SK-N-SH (cell line): ENCODE results near the gene TFPI2. TPM values are rescaled to one million over a fixed set of nuclear protein-coding genes. Genes with fewer than 3 reads are reported as not detected.

Source experiments
- CTCF ChIA-PET: fragments of 300-600, 350-600 bp; formaldehyde crosslinking; extraction: SDS; loops from one replicate; lab custom pipeline; 2021; lab: Yijun Ruan, JAX
- POLR2A ChIA-PET: fragments of 350-600 bp; sonication (Branson Sonifier 250); formaldehyde crosslinking; extraction: SDS; loops from one replicate; lab custom pipeline; 2020; ENCODE audit warnings: antibody characterized with exemption, inconsistent platforms; lab: Yijun Ruan, JAX
- DNase-seq: peaks from one replicate; pipeline ENCODE4 v3.0.0; 2012
- H2AFZ ChIP-seq: fragments of 200-600 bp; sonication (generic); 2 replicates; pipeline ENCODE4 v1.8.1; 2016; ENCODE audit warnings: antibody characterized with exemption, mild to moderate bottlenecking, low read depth
- H3F3A ChIP-seq: fragments of 200-600 bp; sonication (generic); replicated peaks from 2 replicates; pipeline ENCODE3; 2016; ENCODE audit warnings: antibody characterized with exemption, mild to moderate bottlenecking; ENCODE audit not compliant: insufficient read depth
- H3K27ac ChIP-seq, 2 experiments: fragments of 200-500 bp in 1 of 2; fragments of 200-600 bp in 1 of 2; sonication (Bioruptor generic) in 1 of 2; sonication (generic), shearing (Covaris generic) in 1 of 2; 2 replicates each; pipeline versions ENCODE4 v1.5.1 to v1.6.1; 2014 to 2016; ENCODE audit warnings: low read depth in 2 of 2, inconsistent platforms in 1 of 2, low read length in 1 of 2, mild to moderate bottlenecking in 1 of 2, mixed read lengths in 1 of 2
- H3K27me3 ChIP-seq: fragments of 200-600 bp; sonication (generic), shearing (Covaris generic); 2 replicates; pipeline ENCODE4 v1.6.1; 2016; ENCODE audit warnings: mixed run types; ENCODE audit not compliant: insufficient read depth
- H3K36me3 ChIP-seq, 2 experiments: fragments of 200-500 bp in 1 of 2; fragments of 200-600 bp in 1 of 2; sonication (Bioruptor generic) in 1 of 2; sonication (generic) in 1 of 2; replicated peaks in 1 of 2; 2 replicates each; pipeline versions ENCODE3 to v1.5.1; 2014 to 2016; ENCODE audit warnings: low read length in 1 of 2, mild to moderate bottlenecking in 1 of 2; ENCODE audit not compliant: insufficient read depth in 2 of 2, control insufficient read depth in 1 of 2
- H3K4me1 ChIP-seq, 2 experiments: fragments of 200-500 bp in 1 of 2; fragments of 200-600 bp in 1 of 2; sonication (Bioruptor generic) in 1 of 2; sonication (generic), shearing (Covaris generic) in 1 of 2; 2 replicates each; pipeline versions ENCODE4 v1.5.1 to v1.6.1; 2014 to 2016; ENCODE audit warnings: low read depth in 1 of 2, low read length in 1 of 2, mixed run types in 1 of 2; ENCODE audit not compliant: insufficient read depth in 2 of 2, control insufficient read depth in 1 of 2
- H3K4me2 ChIP-seq: fragments of 200-600 bp; sonication (generic), shearing (Covaris generic); 2 replicates; pipeline ENCODE4 v1.6.1; 2017; ENCODE audit warnings: mixed run types
- H3K4me3 ChIP-seq, 2 experiments: fragments of 200-500 bp in 1 of 2; fragments of 200-600 bp in 1 of 2; sonication (Bioruptor generic) in 1 of 2; sonication (generic), shearing (Covaris generic) in 1 of 2; 2 replicates each; pipeline versions ENCODE4 v1.5.1 to v1.8.1; 2014 to 2016; ENCODE audit warnings: low read depth in 2 of 2, inconsistent platforms in 1 of 2, low read length in 1 of 2, mild to moderate bottlenecking in 1 of 2, mixed read lengths in 1 of 2, moderate library complexity in 1 of 2
- H3K79me2 ChIP-seq: fragments of 200-600 bp; sonication (generic); 2 replicates; pipeline ENCODE4 v1.8.1; 2017; ENCODE audit warnings: mild to moderate bottlenecking; ENCODE audit not compliant: insufficient read depth
- H3K9ac ChIP-seq: fragments of 200-600 bp; sonication (generic); 2 replicates; pipeline ENCODE4 v1.6.1; 2017; ENCODE audit warnings: mixed run types
- H3K9me2 ChIP-seq: fragments of 200-600 bp; sonication (generic); 2 replicates; pipeline ENCODE4 v1.6.1; 2017; ENCODE audit warnings: mixed run types
- H3K9me3 ChIP-seq: fragments of 200-600 bp; sonication (generic); 2 replicates; pipeline ENCODE4 v1.6.1; 2017; ENCODE audit warnings: mixed run types, mild to moderate bottlenecking, moderate library complexity
- H4K20me1 ChIP-seq: fragments of 200-600 bp; sonication (generic); 2 replicates; pipeline ENCODE4 v1.6.1; 2017; ENCODE audit warnings: mild to moderate bottlenecking, mixed run types; ENCODE audit not compliant: insufficient read depth
- ELF1 ChIP-seq: IDR thresholded peaks from 2 replicates; pipeline ENCODE4 v1.4.0; 2012
- FOSL2 ChIP-seq: IDR thresholded peaks from 2 replicates; pipeline ENCODE4 v1.4.0; 2012; ENCODE audit warnings: low read depth, mild to moderate bottlenecking, moderate library complexity, borderline replicate concordance
- FOXJ3 ChIP-seq: sonication (generic); formaldehyde crosslinking; IDR thresholded peaks from 2 replicates; pipeline ENCODE4 v1.5.1; 2020; ENCODE audit warnings: mild to moderate bottlenecking, missing genetic modification reagents
- FOXM1 ChIP-seq: IDR thresholded peaks from 2 replicates; pipeline ENCODE4 v1.4.0; 2012; ENCODE audit warnings: low read depth, mild to moderate bottlenecking
- MXI1 ChIP-seq: IDR thresholded peaks from 2 replicates; pipeline ENCODE4 v1.6.1; 2012; ENCODE audit warnings: mild to moderate bottlenecking, low read depth, low read length, improper control_type of control experiment
- NFIC ChIP-seq: IDR thresholded peaks from 2 replicates; pipeline ENCODE4 v1.4.0; 2012; ENCODE audit warnings: borderline replicate concordance
- POLR2AphosphoS5 ChIP-seq: IDR thresholded peaks from 2 replicates; pipeline ENCODE4 v1.6.1; 2012; ENCODE audit warnings: low read depth, low read length
- RAD21 ChIP-seq: IDR thresholded peaks from 2 replicates; pipeline ENCODE4 v1.6.1; 2012; ENCODE audit warnings: mild to moderate bottlenecking, low read length
- RCOR1 ChIP-seq: fragments of 150-350 bp; IDR thresholded peaks from 2 replicates; pipeline ENCODE4 v1.6.1; 2017; ENCODE audit warnings: antibody characterized with exemption, low read length
- RFX5 ChIP-seq: IDR thresholded peaks from 2 replicates; pipeline ENCODE4 v1.6.1; 2012; ENCODE audit warnings: mild to moderate bottlenecking, improper control_type of control experiment, low read length
- RXRA ChIP-seq: IDR thresholded peaks from 2 replicates; pipeline ENCODE4 v1.4.0; 2012; ENCODE audit warnings: low read depth, mild to moderate bottlenecking, borderline replicate concordance
- SIN3A ChIP-seq: IDR thresholded peaks from 2 replicates; pipeline ENCODE4 v1.6.1; 2012; ENCODE audit warnings: low read depth, mild to moderate bottlenecking, low read length, moderate library complexity, borderline replicate concordance
- SMC3 ChIP-seq: IDR thresholded peaks from 2 replicates; pipeline ENCODE4 v1.6.1; 2012; ENCODE audit warnings: low read depth, low read length, improper control_type of control experiment
- TAF1 ChIP-seq: IDR thresholded peaks from 2 replicates; pipeline ENCODE4 v1.6.1; 2012; ENCODE audit warnings: low read depth, mild to moderate bottlenecking, low read length, moderate library complexity, borderline replicate concordance
- TEAD4 ChIP-seq: IDR thresholded peaks from 2 replicates; pipeline ENCODE4 v1.4.0; 2012; ENCODE audit warnings: mild to moderate bottlenecking, borderline replicate concordance; ENCODE audit not compliant: insufficient read depth
- WGBS: methylation state at CpG from one replicate; pipeline ENCODE4 v1.1.6; 2017; ENCODE audit warnings: low lambda C conversion rate; 5-methylcytosine and 5-hydroxymethylcytosine counted together
- polyA plus RNA-seq, 3 experiments: library from polyadenylated mRNA; depleted of rRNA; stranded (reverse); fragments of >200 nt; gene quantifications; 2 replicates each; pipeline ENCODE4 v1.2.3, GENCODE V29; 2012
- TF ChIP-seq, protein P1 (sequence below): IDR thresholded peaks from 2 replicates; pipeline ENCODE4; 2012
- TF ChIP-seq, protein P2 (sequence below): IDR thresholded peaks from 2 replicates; pipeline ENCODE4 v1.4.0; 2012; ENCODE audit warnings: low read depth

The TFPI2 gene, protein sequence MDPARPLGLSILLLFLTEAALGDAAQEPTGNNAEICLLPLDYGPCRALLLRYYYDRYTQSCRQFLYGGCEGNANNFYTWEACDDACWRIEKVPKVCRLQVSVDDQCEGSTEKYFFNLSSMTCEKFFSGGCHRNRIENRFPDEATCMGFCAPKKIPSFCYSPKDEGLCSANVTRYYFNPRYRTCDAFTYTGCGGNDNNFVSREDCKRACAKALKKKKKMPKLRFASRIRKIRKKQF
- 16.9 and 17.7 TPM in 2 replicates for polyA plus RNA-seq (2012; rRNA removed)
- 14.4 and 15.5 TPM in 2 replicates for polyA plus RNA-seq (2012; cell fraction: cytosol; rRNA removed)
- polyA plus RNA-seq (2012; cell fraction: nucleus; rRNA removed), result 9.0 and 11.9 TPM in 2 replicates

DNA sequence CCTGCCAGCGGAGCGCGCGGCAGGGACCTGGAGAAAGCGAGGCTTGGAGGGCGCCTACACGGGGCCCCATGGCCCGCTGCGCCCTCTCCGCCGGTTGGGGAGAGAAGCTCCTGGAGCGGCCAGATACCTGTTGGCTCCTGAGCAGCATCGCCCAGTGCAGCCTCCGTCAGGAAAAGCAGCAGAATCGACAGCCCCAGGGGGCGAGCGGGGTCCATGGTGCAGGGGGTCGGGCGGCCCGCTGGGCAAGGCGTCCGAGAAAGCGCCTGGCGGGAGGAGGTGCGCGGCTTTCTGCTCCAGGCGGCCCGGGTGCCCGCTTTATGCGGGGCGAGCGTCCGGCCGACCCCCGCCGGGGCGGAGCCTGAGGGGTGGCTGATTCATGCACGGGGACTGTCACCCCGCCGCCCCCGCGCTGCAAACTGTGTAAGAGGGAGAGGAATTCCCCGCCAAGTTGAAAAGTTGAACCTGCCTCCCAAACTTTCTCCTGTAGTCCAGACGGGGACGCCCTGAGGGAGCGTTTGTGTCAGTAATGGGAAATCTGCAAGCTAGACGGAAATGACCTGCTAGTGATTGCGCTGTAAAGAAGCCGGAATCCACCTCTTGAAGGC is at the start of gene TFPI2:
TFPI2 (minus strand) TSS at position 290 of the 605 bp plus-strand sequence; CDS start at position 215, 75 bp downstream.
- H3K27ac ChIP-seq, result peak within 1 kb of the TSS in 1 of 2 experiments; percentile 53; a peak in 1 of 4 replicates
- no peaks in the 10 kb centered on the region for H3K27me3 ChIP-seq
- peaks cover 0 to 12% of the 10 kb centered on the region in 2 experiments; a peak in 2 of 4 replicates for H3K4me1 ChIP-seq
- 0 out of 2 replicates have a peak, but pooled peaks cover 3% of the 10 kb centered on the region for H3K9me2 ChIP-seq
- DNase-seq, result peak; percentile 83
- no peaks in the 10 kb centered on the region for H3K79me2 ChIP-seq
- peak within 1 kb of the TSS; percentile 95 for H2AFZ ChIP-seq
- H3K36me3 ChIP-seq, result peaks cover 0 to 9% of the 10 kb centered on the region in 2 experiments
- WGBS, result under 1% methylated on average over 10 of the region's 49 CpGs
- TF ChIP-seq RAD21, result peak; percentile 46
- TF ChIP-seq, protein P1, sequence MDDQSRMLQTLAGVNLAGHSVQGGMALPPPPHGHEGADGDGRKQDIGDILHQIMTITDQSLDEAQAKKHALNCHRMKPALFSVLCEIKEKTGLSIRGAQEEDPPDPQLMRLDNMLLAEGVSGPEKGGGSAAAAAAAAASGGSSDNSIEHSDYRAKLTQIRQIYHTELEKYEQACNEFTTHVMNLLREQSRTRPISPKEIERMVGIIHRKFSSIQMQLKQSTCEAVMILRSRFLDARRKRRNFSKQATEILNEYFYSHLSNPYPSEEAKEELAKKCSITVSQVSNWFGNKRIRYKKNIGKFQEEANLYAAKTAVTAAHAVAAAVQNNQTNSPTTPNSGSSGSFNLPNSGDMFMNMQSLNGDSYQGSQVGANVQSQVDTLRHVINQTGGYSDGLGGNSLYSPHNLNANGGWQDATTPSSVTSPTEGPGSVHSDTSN, result no peak
- TF ChIP-seq TAF1, result peak; percentile 36; the same call in 1 of the 2 replicates
- TF ChIP-seq RXRA, result peak; percentile 66; the same call in 1 of the 2 replicates
- TF ChIP-seq FOXJ3, result no peak
- TF ChIP-seq, protein P2, sequence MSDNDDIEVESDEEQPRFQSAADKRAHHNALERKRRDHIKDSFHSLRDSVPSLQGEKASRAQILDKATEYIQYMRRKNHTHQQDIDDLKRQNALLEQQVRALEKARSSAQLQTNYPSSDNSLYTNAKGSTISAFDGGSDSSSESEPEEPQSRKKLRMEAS, result peak; percentile 23; the same call in 1 of the 2 replicates
- peak; percentile 6; the same call in 1 of the 2 replicates for TF ChIP-seq MXI1
- TF ChIP-seq RCOR1, result peak; percentile 46; the same call in 1 of the 2 replicates
- no peak for TF ChIP-seq NFIC
- TF ChIP-seq RFX5, result no peak
- TF ChIP-seq FOXM1, result no peak
- TF ChIP-seq POLR2AphosphoS5, result 0 out of 2 replicates have a peak, but pooled peaks have one; percentile 16
- TF ChIP-seq SIN3A, result 0 out of 2 replicates have a peak, but pooled peaks have one; percentile 8
- TF ChIP-seq ELF1, result 0 out of 2 replicates have a peak, but pooled peaks have one; percentile 16
- TF ChIP-seq TEAD4, result no peak
- no peak; the same call in 1 of the 2 replicates for TF ChIP-seq SMC3
- peak; percentile 54; the same call in 1 of the 2 replicates for TF ChIP-seq FOSL2
- CTCF ChIA-PET, result interaction anchor here (0.7 to 5.8 kb wide), 27 partner anchors 8 to 1587 kb away, joined by 3 to 38 read pairs (median 4); partner anchors contain the start of gene GNG11
- H3F3A ChIP-seq, result peaks cover 7% of the 10 kb centered on the region
- POLR2A ChIA-PET, result no interaction called here
- H3K4me2 ChIP-seq, result peak within 1 kb of the TSS; percentile 96
- peak within 1 kb of the TSS; percentile 51 for H3K9ac ChIP-seq
- no peaks in the 10 kb centered on the region for H3K9me3 ChIP-seq
- peak within 1 kb of the TSS; percentile 79 to 80 for H3K4me3 ChIP-seq
- H4K20me1 ChIP-seq, result no peaks in the 10 kb centered on the region
